ENCODE results near the gene DENND1A.

Gene DENND1A

DNA sequence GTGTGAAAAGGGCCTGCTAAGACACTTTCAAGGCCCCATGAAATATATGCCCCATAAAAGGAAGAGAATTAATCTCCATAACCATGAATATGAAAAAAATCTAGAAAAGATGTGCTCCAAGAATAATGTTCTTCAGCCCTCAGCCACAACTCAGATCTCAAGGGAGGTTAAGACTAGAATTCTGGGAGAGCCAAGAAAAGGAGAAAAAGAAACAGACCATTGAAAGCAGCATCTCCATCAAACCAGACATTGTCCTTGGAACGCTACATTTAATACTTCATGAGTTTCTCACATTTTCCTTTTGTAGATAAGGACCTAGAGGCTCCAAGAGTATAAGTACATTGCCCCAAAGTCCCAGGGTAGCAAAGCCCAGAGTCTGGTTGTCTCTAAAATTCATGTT lies 270.6 kb downstream of the DENND1A start:
- Histone ChIP-seq H3K27me3 (ENCODE audit: insufficient read depth, low read length) (no peaks in the 10 kb centered on the region), H3K9me3 (ENCODE audit: insufficient read depth, low read depth, low read length) (peaks cover 11% of the 10 kb centered on the region; the same call in 1 of the 2 replicates), H3K4me1 (ENCODE audit: insufficient read depth, low read length) (peaks cover 29% of the 10 kb centered on the region), H3K36me3 (ENCODE audit: insufficient read depth, low read length) (peaks cover 3% of the 10 kb centered on the region; the same call in 1 of the 2 replicates), H3K27ac (ENCODE audit: low read depth, low read length) (no peak overlapping the region), H3K9ac (ENCODE audit: low read depth, low read length) (no peak overlapping the region), H3K4me3 (ENCODE audit: low read length) (no peak overlapping the region)
- 95% methylated on average over 1 of the region's 1 CpG for WGBS

DNA sequence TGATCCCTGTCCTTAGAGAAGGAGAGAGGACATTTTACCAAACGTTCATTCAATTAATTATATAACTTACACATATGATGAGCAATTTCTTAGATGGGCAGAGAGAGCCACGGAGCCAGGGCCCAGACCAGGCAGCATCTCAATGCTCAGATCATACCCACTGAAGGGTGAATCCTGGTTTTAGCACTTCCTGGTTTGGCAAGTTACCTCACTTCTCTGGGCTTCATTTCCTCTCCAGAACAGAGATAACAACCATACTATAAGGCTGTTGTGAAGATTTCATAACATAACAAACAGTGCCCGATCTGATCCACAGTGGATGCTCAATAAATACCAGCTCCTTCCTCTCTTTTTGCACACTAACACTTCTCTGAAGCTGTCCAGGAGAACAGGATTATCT lies 271.1 kb downstream of the DENND1A start:
- H3K36me3 ChIP-seq (ENCODE audit: insufficient read depth, low read length) = peaks cover 3% of the 10 kb centered on the region; the same call in 1 of the 2 replicates
- H3K9me3 ChIP-seq (ENCODE audit: insufficient read depth, low read depth, low read length) = peaks cover 11% of the 10 kb centered on the region; the same call in 1 of the 2 replicates
- WGBS = 92% methylated on average over 2 of the region's 3 CpGs
- H3K27me3 ChIP-seq (ENCODE audit: insufficient read depth, low read length) = no peaks in the 10 kb centered on the region
- H3K27ac ChIP-seq (ENCODE audit: low read depth, low read length) = no peak overlapping the region
- peaks cover 29% of the 10 kb centered on the region for H3K4me1 ChIP-seq (ENCODE audit: insufficient read depth, low read length)
- no peak overlapping the region for H3K9ac ChIP-seq (ENCODE audit: low read depth, low read length)
- H3K4me3 ChIP-seq (ENCODE audit: low read length) = no peak overlapping the region

- Histone ChIP-seq H3K9ac (ENCODE audit: low read depth, low read length) (no peak overlapping the region), H3K4me3 (ENCODE audit: low read length) (no peak overlapping the region), H3K9me3 (ENCODE audit: insufficient read depth, low read depth, low read length) (peaks cover 11% of the 10 kb centered on the region; the same call in 1 of the 2 replicates), H3K27ac (ENCODE audit: low read depth, low read length) (no peak overlapping the region), H3K4me1 (ENCODE audit: insufficient read depth, low read length) (peaks cover 29% of the 10 kb centered on the region), H3K27me3 (ENCODE audit: insufficient read depth, low read length) (no peaks in the 10 kb centered on the region), H3K36me3 (ENCODE audit: insufficient read depth, low read length) (peaks cover 3% of the 10 kb centered on the region; the same call in 1 of the 2 replicates)
- 83% methylated on average over 2 of the region's 4 CpGs for WGBS
These were observed 272.0 kb downstream of the DENND1A start for GRCh38 chr9:123657941-123658340.

DNA sequence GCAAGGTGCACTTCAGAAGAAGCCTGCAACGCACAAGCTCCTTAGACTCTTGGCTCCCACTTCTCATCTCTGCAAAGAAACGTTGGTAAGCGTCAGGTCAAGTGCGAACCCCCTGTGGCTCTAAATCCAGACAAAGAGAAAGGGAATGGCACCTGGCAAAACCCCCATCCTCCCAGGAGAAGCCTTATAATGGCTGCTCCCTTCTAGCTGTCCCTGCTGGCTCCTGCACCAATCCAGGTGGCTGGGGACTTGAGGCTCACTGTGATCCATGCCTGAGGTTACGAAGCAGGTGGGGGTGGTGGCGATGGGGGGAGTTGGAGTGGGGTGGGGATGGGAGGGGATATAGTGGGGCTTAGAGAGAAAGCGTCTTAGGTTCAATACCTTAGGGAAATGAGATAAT lies 272.8 kb downstream of the DENND1A start:
- H3K9me3 ChIP-seq (ENCODE audit: insufficient read depth, low read depth, low read length) = peaks cover 2% of the 10 kb centered on the region; the same call in 1 of the 2 replicates
- H3K4me1 ChIP-seq (ENCODE audit: insufficient read depth, low read length) = peaks cover 29% of the 10 kb centered on the region
- no peak overlapping the region for H3K27ac ChIP-seq (ENCODE audit: low read depth, low read length)
- WGBS = 67% methylated on average over 7 of the region's 7 CpGs
- no peak overlapping the region for H3K9ac ChIP-seq (ENCODE audit: low read depth, low read length)
- no peak overlapping the region for H3K4me3 ChIP-seq (ENCODE audit: low read length)
- no peaks in the 10 kb centered on the region; the same call in 1 of the 2 replicates for H3K36me3 ChIP-seq (ENCODE audit: insufficient read depth, low read length)
- H3K27me3 ChIP-seq (ENCODE audit: insufficient read depth, low read length) = no peaks in the 10 kb centered on the region

GRCh38 chr9:123656565-123656964 lies 273.4 kb downstream of the DENND1A start:
- Histone ChIP-seq H3K4me3 (ENCODE audit: low read length) (no peak overlapping the region), H3K9ac (ENCODE audit: low read depth, low read length) (no peak overlapping the region), H3K9me3 (ENCODE audit: insufficient read depth, low read depth, low read length) (no peaks in the 10 kb centered on the region; the same call in 1 of the 2 replicates), H3K4me1 (ENCODE audit: insufficient read depth, low read length) (peaks cover 29% of the 10 kb centered on the region), H3K27ac (ENCODE audit: low read depth, low read length) (no peak overlapping the region), H3K36me3 (ENCODE audit: insufficient read depth, low read length) (no peaks in the 10 kb centered on the region), H3K27me3 (ENCODE audit: insufficient read depth, low read length) (no peaks in the 10 kb centered on the region)
- WGBS = 100% methylated on average over 1 of the region's 1 CpG

DNA sequence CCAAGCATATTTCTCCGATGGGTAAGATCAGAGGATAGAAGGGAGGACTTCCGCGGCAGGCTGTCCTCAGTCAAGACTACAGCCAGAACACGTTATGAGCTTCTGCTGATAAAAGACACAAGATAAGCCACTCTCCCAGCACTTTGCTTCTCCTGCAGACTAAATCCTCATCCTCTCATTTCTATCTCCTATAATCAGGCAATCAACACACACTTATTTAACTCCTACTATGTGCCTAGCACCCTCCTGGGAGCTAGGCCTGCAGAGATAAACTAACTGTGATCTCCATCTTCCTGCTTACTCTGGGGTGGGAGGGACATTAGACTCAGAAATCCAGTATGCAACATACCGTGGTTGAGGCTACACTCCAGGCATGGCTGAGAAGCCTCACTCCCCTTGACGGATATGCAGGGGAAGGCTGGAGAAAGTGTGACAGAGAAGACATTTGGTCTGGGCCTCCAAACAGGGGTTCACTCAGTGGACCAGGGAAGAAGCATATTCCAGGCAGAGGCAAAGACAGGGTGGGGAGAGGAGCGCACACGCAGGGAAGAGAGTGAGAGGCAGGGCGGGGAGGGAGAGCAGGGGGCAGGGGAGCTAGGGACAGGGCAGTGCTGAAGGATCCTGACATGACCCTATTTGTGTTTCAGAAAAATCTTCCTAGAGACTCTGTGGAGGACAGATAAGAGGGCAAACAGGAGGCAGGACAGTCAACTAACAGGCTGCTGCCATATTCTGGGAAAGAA lies 274.1 kb downstream of the DENND1A start:
- Histone ChIP-seq H3K27ac (ENCODE audit: low read depth, low read length) (no peak overlapping the region), H3K27me3 (ENCODE audit: insufficient read depth, low read length) (no peaks in the 10 kb centered on the region), H3K4me3 (ENCODE audit: low read length) (no peak overlapping the region), H3K36me3 (ENCODE audit: insufficient read depth, low read length) (no peaks in the 10 kb centered on the region), H3K9me3 (ENCODE audit: insufficient read depth, low read depth, low read length) (no peaks in the 10 kb centered on the region), H3K9ac (ENCODE audit: low read depth, low read length) (no peak overlapping the region), H3K4me1 (ENCODE audit: insufficient read depth, low read length) (peaks cover 28% of the 10 kb centered on the region)
- WGBS = 86% methylated on average over 9 of the region's 9 CpGs

- Histone ChIP-seq H3K9me3 (ENCODE audit: insufficient read depth, low read depth, low read length) (no peaks in the 10 kb centered on the region), H3K27me3 (ENCODE audit: insufficient read depth, low read length) (no peaks in the 10 kb centered on the region), H3K36me3 (ENCODE audit: insufficient read depth, low read length) (no peaks in the 10 kb centered on the region), H3K4me3 (ENCODE audit: low read length) (no peak overlapping the region), H3K4me1 (ENCODE audit: insufficient read depth, low read length) (peaks cover 21% of the 10 kb centered on the region), H3K9ac (ENCODE audit: low read depth, low read length) (no peak overlapping the region), H3K27ac (ENCODE audit: low read depth, low read length) (no peak overlapping the region)
- 90% methylated on average over 12 of the region's 12 CpGs for WGBS
These were observed 274.8 kb downstream of the DENND1A start for GRCh38 chr9:123654994-123655637.

DNA sequence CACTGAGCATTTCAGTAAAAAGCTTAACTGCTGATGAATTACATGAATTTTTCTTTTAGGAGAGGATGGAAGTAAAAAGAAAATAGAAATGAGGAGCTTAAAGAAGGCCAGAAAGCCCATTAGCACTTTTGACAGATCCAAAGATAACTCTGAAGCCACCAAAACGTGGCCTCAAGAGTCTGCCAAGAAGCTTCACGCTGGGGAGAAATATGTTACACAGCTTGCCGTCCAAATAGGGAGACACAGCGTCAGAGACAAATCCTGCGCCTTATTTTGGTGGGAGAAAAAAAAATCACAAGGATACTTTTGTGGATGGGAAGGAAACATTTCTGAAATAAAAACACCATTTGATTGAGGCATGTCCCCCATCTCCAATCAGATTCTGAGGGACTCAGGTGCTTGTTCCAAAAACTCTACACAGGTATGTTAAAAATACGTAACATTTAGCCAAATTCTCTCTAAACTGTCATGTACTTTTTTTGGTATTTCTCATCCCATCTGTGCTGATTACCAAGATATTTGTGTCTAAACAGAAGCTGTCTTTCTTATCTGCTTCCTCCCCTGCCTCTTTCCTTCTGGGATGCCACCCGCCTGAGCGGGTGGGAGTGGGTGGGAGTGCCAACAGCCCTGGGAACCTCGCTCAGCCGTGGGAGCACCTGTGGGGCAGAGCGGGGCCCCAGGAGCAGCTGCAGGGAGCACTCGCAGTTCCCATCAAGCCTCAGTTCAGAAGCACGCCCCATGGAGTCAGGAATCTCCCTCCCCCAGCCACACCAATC lies 275.5 kb downstream of the DENND1A start:
- H3K9me3 ChIP-seq (ENCODE audit: insufficient read depth, low read depth, low read length) = no peaks in the 10 kb centered on the region
- no peak overlapping the region for H3K4me3 ChIP-seq (ENCODE audit: low read length)
- no peak overlapping the region for H3K27ac ChIP-seq (ENCODE audit: low read depth, low read length)
- no peaks in the 10 kb centered on the region for H3K27me3 ChIP-seq (ENCODE audit: insufficient read depth, low read length)
- no peaks in the 10 kb centered on the region for H3K36me3 ChIP-seq (ENCODE audit: insufficient read depth, low read length)
- H3K9ac ChIP-seq (ENCODE audit: low read depth, low read length) = no peak overlapping the region
- H3K4me1 ChIP-seq (ENCODE audit: insufficient read depth, low read length) = peaks cover 14% of the 10 kb centered on the region
- WGBS = 90% methylated on average over 13 of the region's 13 CpGs

DNA sequence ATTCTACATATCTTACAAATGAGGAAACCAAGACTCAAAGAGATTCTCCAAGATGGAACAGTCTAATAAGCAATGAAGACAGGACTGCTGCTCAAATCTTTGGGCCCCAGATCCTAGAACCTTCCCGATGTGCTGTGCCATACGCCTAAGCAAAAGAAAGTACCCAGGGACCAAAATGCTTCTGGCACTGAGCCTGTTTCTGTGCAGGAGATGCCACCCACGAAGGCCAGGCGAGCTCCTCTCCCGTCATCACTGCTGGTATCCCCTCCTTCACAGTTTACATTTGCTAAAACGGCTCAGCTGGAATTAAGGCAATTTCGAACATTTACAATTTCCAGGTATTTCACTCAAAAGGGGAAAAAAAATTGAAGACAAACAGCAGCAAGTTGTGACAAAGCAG lies 277.5 kb downstream of the DENND1A start:
- Histone ChIP-seq H3K27ac (ENCODE audit: low read depth, low read length) (no peak overlapping the region), H3K9me3 (ENCODE audit: insufficient read depth, low read depth, low read length) (no peaks in the 10 kb centered on the region), H3K9ac (ENCODE audit: low read depth, low read length) (no peak overlapping the region), H3K4me3 (ENCODE audit: low read length) (no peak overlapping the region), H3K4me1 (ENCODE audit: insufficient read depth, low read length) (peaks cover 6% of the 10 kb centered on the region; the same call in 1 of the 2 replicates), H3K36me3 (ENCODE audit: insufficient read depth, low read length) (no peaks in the 10 kb centered on the region), H3K27me3 (ENCODE audit: insufficient read depth, low read length) (no peaks in the 10 kb centered on the region)
- 84% methylated on average over 7 of the region's 7 CpGs for WGBS

DNA sequence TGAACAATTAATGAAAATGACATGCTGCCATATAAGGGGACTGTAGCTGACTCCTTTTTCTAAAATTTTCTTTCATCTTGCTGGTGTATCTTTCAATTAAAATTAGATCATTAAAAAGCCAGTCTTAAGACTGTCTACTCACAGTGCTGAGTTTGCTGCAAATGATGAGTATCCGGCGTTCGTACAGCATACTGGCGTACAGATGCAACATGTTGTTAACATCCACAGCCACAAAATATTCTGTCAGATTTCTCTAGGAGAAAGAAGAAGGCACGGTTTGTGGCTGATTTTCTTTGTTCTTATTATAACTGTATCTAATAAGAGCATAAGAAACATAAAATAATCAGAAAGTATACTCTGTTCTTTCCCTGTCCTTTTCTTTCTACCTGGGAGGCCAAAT lies 278.1 kb downstream of the DENND1A start:
- Histone ChIP-seq H3K36me3 (ENCODE audit: insufficient read depth, low read length) (no peaks in the 10 kb centered on the region), H3K4me3 (ENCODE audit: low read length) (no peak overlapping the region), H3K9ac (ENCODE audit: low read depth, low read length) (no peak overlapping the region), H3K4me1 (ENCODE audit: insufficient read depth, low read length) (peaks cover 4% of the 10 kb centered on the region; the same call in 1 of the 2 replicates), H3K9me3 (ENCODE audit: insufficient read depth, low read depth, low read length) (no peaks in the 10 kb centered on the region), H3K27ac (ENCODE audit: low read depth, low read length) (no peak overlapping the region), H3K27me3 (ENCODE audit: insufficient read depth, low read length) (no peaks in the 10 kb centered on the region)
- WGBS = 100% methylated on average over 4 of the region's 5 CpGs

DNA sequence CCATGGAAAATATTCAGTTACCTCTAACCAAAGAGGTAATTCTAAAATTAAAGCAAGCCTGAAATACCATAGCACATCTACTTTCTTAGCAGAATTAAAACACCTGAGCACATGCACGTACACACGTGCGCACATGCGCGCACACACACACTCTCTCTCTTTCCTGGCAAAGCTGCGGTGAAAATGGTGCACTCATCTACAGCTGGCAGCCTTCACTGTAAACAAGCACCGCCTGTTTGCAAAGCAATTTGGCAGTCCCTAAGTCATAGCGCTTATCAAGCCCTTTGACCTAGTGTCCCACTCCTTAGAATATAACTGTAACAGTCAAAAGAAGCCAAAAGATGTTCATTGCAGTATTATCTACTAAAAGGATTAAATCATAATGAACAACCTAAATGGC lies 278.7 kb downstream of the DENND1A start:
- WGBS = 97% methylated on average over 8 of the region's 8 CpGs
- Histone ChIP-seq H3K4me3 (ENCODE audit: low read length) (no peak overlapping the region), H3K9ac (ENCODE audit: low read depth, low read length) (no peak overlapping the region), H3K4me1 (ENCODE audit: insufficient read depth, low read length) (no peaks in the 10 kb centered on the region), H3K9me3 (ENCODE audit: insufficient read depth, low read depth, low read length) (no peaks in the 10 kb centered on the region), H3K36me3 (ENCODE audit: insufficient read depth, low read length) (no peaks in the 10 kb centered on the region), H3K27ac (ENCODE audit: low read depth, low read length) (no peak overlapping the region), H3K27me3 (ENCODE audit: insufficient read depth, low read length) (no peaks in the 10 kb centered on the region)
